ENCODE measurements around the gene AFAP1L2.

The AFAP1L2 gene

GRCh38 chr10:114385557-114385956 lies 18.7 kb downstream of the AFAP1L2 start:
- DNase-seq, result no peak

GRCh38 chr10:114384601-114385000 lies 19.7 kb downstream of the AFAP1L2 start:
- DNase-seq, result no peak

GRCh38 chr10:114384181-114384580 lies 20.1 kb downstream of the AFAP1L2 start:
- DNase-seq, result no peak

GRCh38 chr10:114380797-114381196 lies 23.5 kb downstream of the AFAP1L2 start:
- no peak for DNase-seq

- DNase-seq, result peak; percentile 29
Measured at GRCh38 chr10:114380060-114380459, 24.2 kb downstream of the AFAP1L2 start.

GRCh38 chr10:114379631-114380041 lies 24.7 kb downstream of the AFAP1L2 start:
- no peak for DNase-seq

GRCh38 chr10:114376523-114376922 lies 27.8 kb downstream of the AFAP1L2 start:
- DNase-seq, result no peak

GRCh38 chr10:114375047-114375446 lies 29.3 kb downstream of the AFAP1L2 start:
- no peak for DNase-seq

- no peak for DNase-seq
Measured at GRCh38 chr10:114374053-114374791, 30.1 kb downstream of the AFAP1L2 start.

GRCh38 chr10:114373631-114374030 lies 30.7 kb downstream of the AFAP1L2 start:
- no peak for DNase-seq

GRCh38 chr10:114372995-114373394 lies 31.3 kb downstream of the AFAP1L2 start:
- no peak for DNase-seq

- DNase-seq, result no peak
Measured at GRCh38 chr10:114372179-114372578, 32.1 kb downstream of the AFAP1L2 start.

GRCh38 chr10:114370966-114371365 lies 33.3 kb downstream of the AFAP1L2 start:
- DNase-seq, result no peak

GRCh38 chr10:114370199-114370598 lies 34.1 kb downstream of the AFAP1L2 start:
- DNase-seq, result no peak

- no peak for DNase-seq
Measured at GRCh38 chr10:114368057-114368391, 36.3 kb downstream of the AFAP1L2 start.

- DNase-seq, result no peak
Measured at GRCh38 chr10:114367351-114368056, 36.8 kb downstream of the AFAP1L2 start.

- no peak for DNase-seq
Measured at GRCh38 chr10:114364726-114365125, 39.6 kb downstream of the AFAP1L2 start.

- no peak for DNase-seq
Measured at GRCh38 chr10:114363745-114364454, 40.4 kb downstream of the AFAP1L2 start.

- DNase-seq, result no peak
Measured at GRCh38 chr10:114362826-114363355, 41.4 kb downstream of the AFAP1L2 start.

- no peak for DNase-seq
Measured at GRCh38 chr10:114359953-114360345, 44.4 kb downstream of the AFAP1L2 start.

GRCh38 chr10:114359041-114359952 lies 45.0 kb downstream of the AFAP1L2 start:
- DNase-seq, result no peak

- DNase-seq, result no peak
Measured at GRCh38 chr10:114357515-114357996, 46.7 kb downstream of the AFAP1L2 start.

Data from NCI-H510A treated with DMSO at 0.1 percent for 48 hours (cell line).